GM23338 (cell line): ENCODE data around the gene MAMLD1. TPM values are rescaled to one million over a fixed set of nuclear protein-coding genes. Genes with fewer than 3 reads are reported as not detected.

ENCODE experiments used
- ATAC-seq: fragments of 200-7000 bp; cut with Tn5 transposase; 3 replicates; pipeline ENCODE4 v1.9.1; 2020
- DNase-seq: peaks from one replicate; pipeline ENCODE4 v3.0.0-alpha.2; 2015; ENCODE audit warnings: low spot score
- H2AFZ ChIP-seq: fragments of 200-600 bp; sonication (generic); 2 replicates; pipeline ENCODE4 v1.8.0; 2016; ENCODE audit warnings: antibody characterized with exemption, mild to moderate bottlenecking, moderate library complexity
- H3F3A ChIP-seq: fragments of 200-600 bp; sonication (generic); replicated peaks from 2 replicates; pipeline ENCODE4 v1.8.0; 2017; ENCODE audit warnings: antibody characterized with exemption, mixed run types, low read depth
- H3K27ac ChIP-seq: fragments of 200-600 bp; sonication (generic); 2 replicates; pipeline ENCODE4 v1.6.1; 2016; ENCODE audit warnings: low read depth
- H3K27me3 ChIP-seq: fragments of 200-600 bp; sonication (generic); 2 replicates; pipeline ENCODE4 v1.8.0; 2016; ENCODE audit warnings: mild to moderate bottlenecking, mixed run types, moderate library complexity; ENCODE audit not compliant: insufficient read depth
- H3K36me3 ChIP-seq: fragments of 200-600 bp; sonication (generic); 2 replicates; pipeline ENCODE4 v1.8.0; 2016; ENCODE audit warnings: mild to moderate bottlenecking; ENCODE audit not compliant: insufficient read depth
- H3K4me1 ChIP-seq: fragments of 200-600 bp; sonication (generic); 2 replicates; pipeline ENCODE4 v1.8.0; 2016; ENCODE audit warnings: mild to moderate bottlenecking, moderate library complexity; ENCODE audit not compliant: insufficient read depth
- H3K4me2 ChIP-seq: fragments of 200-600 bp; sonication (generic); 2 replicates; pipeline ENCODE4 v1.7.1; 2017; ENCODE audit warnings: mixed run types
- H3K4me3 ChIP-seq: fragments of 200-600 bp; sonication (generic); 2 replicates; pipeline ENCODE4 v1.6.1; 2016; ENCODE audit warnings: mixed run types
- H3K79me2 ChIP-seq: fragments of 200-600 bp; sonication (generic); replicated peaks from 2 replicates; pipeline ENCODE4 v1.8.0; 2017; ENCODE audit warnings: mild to moderate bottlenecking; ENCODE audit not compliant: insufficient read depth
- H3K9me2 ChIP-seq: fragments of 200-600 bp; sonication (generic); 2 replicates; pipeline ENCODE4 v1.8.0; 2017; ENCODE audit not compliant: insufficient read depth
- H4K20me1 ChIP-seq: fragments of 200-600 bp; sonication (generic); replicated peaks from 2 replicates; pipeline ENCODE4 v1.8.0; 2017; ENCODE audit warnings: mild to moderate bottlenecking; ENCODE audit not compliant: insufficient read depth
- H3K27ac Mint-ChIP-seq: 2 replicates; pipeline ENCODE4 v1.8.0; 2020; ENCODE audit warnings: inconsistent platforms, mild to moderate bottlenecking, moderate library complexity, mixed read lengths
- H3K27me3 Mint-ChIP-seq: 3 replicates; pipeline ENCODE4 v1.8.0; 2022; ENCODE audit warnings: low read depth, mild to moderate bottlenecking, moderate library complexity, mixed read lengths, inconsistent platforms; ENCODE audit not compliant: insufficient read depth, poor library complexity
- H3K36me3 Mint-ChIP-seq: 3 replicates; pipeline ENCODE4 v1.8.0; 2021; ENCODE audit warnings: low read depth, mild to moderate bottlenecking, inconsistent platforms, moderate library complexity, mixed read lengths
- H3K4me1 Mint-ChIP-seq: 3 replicates; pipeline ENCODE4 v1.8.0; 2020; ENCODE audit warnings: mild to moderate bottlenecking, inconsistent platforms, mixed read lengths
- H3K4me3 Mint-ChIP-seq: 3 replicates; pipeline ENCODE4 v1.8.0; 2021; ENCODE audit warnings: moderate library complexity, mild to moderate bottlenecking, inconsistent platforms, mixed read lengths
- H3K9me3 Mint-ChIP-seq: 3 replicates; pipeline ENCODE4 v1.8.0; 2020; ENCODE audit warnings: moderate library complexity, mild to moderate bottlenecking, inconsistent platforms, mixed read lengths
- CREB1 ChIP-seq: fragments of 250-450 bp; sonication (Bioruptor Pico); IDR thresholded peaks from 2 replicates; pipeline ENCODE4 v1.5.0; 2020; ENCODE audit warnings: low read depth, mild to moderate bottlenecking, moderate library complexity
- EZH2phosphoT487 ChIP-seq: fragments of 200-600 bp; sonication (generic); IDR thresholded peaks from one replicate; pipeline ENCODE4 v1.8.1; 2018; ENCODE audit warnings: antibody characterized with exemption; ENCODE audit not compliant: unreplicated experiment
- JUNB ChIP-seq: IDR thresholded peaks from one replicate; pipeline ENCODE4 v1.6.1; 2016; ENCODE audit warnings: antibody characterized with exemption; ENCODE audit not compliant: unreplicated experiment
- NANOG ChIP-seq: IDR thresholded peaks from 2 replicates; pipeline ENCODE4 v1.6.1; 2016; ENCODE audit warnings: antibody characterized with exemption, borderline replicate concordance
- POLR2AphosphoS5 ChIP-seq: IDR thresholded peaks from 2 replicates; pipeline ENCODE4 v1.6.1; 2016; ENCODE audit warnings: antibody characterized with exemption, low read depth
- STAT1 ChIP-seq: IDR thresholded peaks from one replicate; pipeline ENCODE4 v1.6.1; 2016; ENCODE audit warnings: antibody characterized with exemption; ENCODE audit not compliant: unreplicated experiment
- ZNF114 ChIP-seq: fragments of 250-450 bp; sonication (Bioruptor Pico); IDR thresholded peaks from 2 replicates; pipeline ENCODE4 v1.5.0; 2020; ENCODE audit warnings: mild to moderate bottlenecking, moderate library complexity
- ZNF331 ChIP-seq: fragments of 250-450 bp; sonication (Bioruptor Pico); IDR thresholded peaks from 2 replicates; pipeline ENCODE4 v1.5.0; 2020; ENCODE audit warnings: low read depth, mild to moderate bottlenecking, moderate library complexity
- polyA plus RNA-seq: library from polyadenylated mRNA; unstranded; fragments of >200 nt; fragmentation: Nextera tagmentation; extraction: Ambion mirVana; gene quantifications from 2 replicates; pipeline ENCODE4 v1.2.1, GENCODE V29; 2016
- total RNA-seq: library from RNA; depleted of rRNA; stranded (reverse); fragments of >200 nt; shearing (Covaris generic); gene quantifications from 2 replicates; pipeline ENCODE4 v1.2.3, GENCODE V29; 2014
- TF ChIP-seq, protein P1 (sequence below), 2 experiments: fragments of 200-600 bp in 1 of 2; sonication (generic) in 1 of 2; conservative IDR thresholded peaks; 2 replicates each; pipeline versions ENCODE4 v1.5.1 to v1.6.1; 2016 to 2017; ENCODE audit warnings: antibody characterized with exemption in 2 of 2, low read depth in 2 of 2, mild to moderate bottlenecking in 2 of 2, moderate library complexity in 1 of 2
- TF ChIP-seq, protein P2 (sequence below): IDR thresholded peaks from 2 replicates; pipeline ENCODE4 v1.6.1; 2016; ENCODE audit warnings: antibody characterized with exemption
- TF ChIP-seq, protein P3 (sequence below): IDR thresholded peaks from one replicate; pipeline ENCODE4 v1.6.1; 2018; ENCODE audit warnings: antibody characterized with exemption; ENCODE audit not compliant: unreplicated experiment

Gene MAMLD1
- total and polyA plus RNA-seq, 2 experiments from 2014 or later = 0.13 to 0.21 TPM

DNA sequence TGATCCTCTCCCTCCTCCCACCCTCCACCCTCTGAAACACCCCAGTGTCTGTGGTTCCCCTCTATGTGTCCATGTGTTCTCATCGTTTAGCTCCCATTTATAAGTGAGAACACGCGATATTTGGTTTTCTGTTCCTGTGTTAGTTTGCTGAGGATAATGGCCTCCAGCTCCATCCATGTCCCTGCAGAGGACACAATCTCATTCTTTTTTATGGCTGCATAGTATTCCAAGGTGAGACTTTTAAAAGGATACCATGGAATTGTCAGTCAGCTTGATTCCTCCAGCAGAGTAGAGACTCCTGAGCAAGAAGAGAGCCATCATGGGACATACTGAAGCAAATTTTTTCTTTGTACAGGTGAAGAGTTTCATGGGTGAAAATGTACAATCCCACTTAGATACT, 166.5 kb downstream of the MAMLD1 start:
- Histone ChIP-seq H3K4me1 (no peaks in the 10 kb centered on the region), H3K9me2 (no peaks in the 10 kb centered on the region), H3K4me2 (no peak overlapping the region), H3K36me3 (no peaks in the 10 kb centered on the region), H3K27ac (no peak overlapping the region), H4K20me1 (no peaks in the 10 kb centered on the region), H3K4me3 (no peak overlapping the region), H3K79me2 (no peaks in the 10 kb centered on the region), H3K27me3 (no peaks in the 10 kb centered on the region), H3F3A (no peaks in the 10 kb centered on the region), H2AFZ (no peak overlapping the region)
- DNase-seq (no peak), ATAC-seq (no peak)
- no peaks in the 10 kb centered on the region for H3K9me3 Mint-ChIP-seq
- TF ChIP-seq STAT1 (no peak), CREB1 (CRISPR knock-in tag) (no peak), JUNB (no peak), ZNF114 (CRISPR knock-in tag) (no peak), POLR2AphosphoS5 (no peak), EZH2phosphoT487 (no peak)
- TF ChIP-seq, protein P1, sequence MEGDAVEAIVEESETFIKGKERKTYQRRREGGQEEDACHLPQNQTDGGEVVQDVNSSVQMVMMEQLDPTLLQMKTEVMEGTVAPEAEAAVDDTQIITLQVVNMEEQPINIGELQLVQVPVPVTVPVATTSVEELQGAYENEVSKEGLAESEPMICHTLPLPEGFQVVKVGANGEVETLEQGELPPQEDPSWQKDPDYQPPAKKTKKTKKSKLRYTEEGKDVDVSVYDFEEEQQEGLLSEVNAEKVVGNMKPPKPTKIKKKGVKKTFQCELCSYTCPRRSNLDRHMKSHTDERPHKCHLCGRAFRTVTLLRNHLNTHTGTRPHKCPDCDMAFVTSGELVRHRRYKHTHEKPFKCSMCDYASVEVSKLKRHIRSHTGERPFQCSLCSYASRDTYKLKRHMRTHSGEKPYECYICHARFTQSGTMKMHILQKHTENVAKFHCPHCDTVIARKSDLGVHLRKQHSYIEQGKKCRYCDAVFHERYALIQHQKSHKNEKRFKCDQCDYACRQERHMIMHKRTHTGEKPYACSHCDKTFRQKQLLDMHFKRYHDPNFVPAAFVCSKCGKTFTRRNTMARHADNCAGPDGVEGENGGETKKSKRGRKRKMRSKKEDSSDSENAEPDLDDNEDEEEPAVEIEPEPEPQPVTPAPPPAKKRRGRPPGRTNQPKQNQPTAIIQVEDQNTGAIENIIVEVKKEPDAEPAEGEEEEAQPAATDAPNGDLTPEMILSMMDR (conservative IDR thresholded peaks at IDR 0.05; ENCODE audit: low read depth in 2 of 2) = no peak
- TF ChIP-seq, protein P2, sequence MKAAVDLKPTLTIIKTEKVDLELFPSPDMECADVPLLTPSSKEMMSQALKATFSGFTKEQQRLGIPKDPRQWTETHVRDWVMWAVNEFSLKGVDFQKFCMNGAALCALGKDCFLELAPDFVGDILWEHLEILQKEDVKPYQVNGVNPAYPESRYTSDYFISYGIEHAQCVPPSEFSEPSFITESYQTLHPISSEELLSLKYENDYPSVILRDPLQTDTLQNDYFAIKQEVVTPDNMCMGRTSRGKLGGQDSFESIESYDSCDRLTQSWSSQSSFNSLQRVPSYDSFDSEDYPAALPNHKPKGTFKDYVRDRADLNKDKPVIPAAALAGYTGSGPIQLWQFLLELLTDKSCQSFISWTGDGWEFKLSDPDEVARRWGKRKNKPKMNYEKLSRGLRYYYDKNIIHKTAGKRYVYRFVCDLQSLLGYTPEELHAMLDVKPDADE = no peak
- TF ChIP-seq, protein P3, sequence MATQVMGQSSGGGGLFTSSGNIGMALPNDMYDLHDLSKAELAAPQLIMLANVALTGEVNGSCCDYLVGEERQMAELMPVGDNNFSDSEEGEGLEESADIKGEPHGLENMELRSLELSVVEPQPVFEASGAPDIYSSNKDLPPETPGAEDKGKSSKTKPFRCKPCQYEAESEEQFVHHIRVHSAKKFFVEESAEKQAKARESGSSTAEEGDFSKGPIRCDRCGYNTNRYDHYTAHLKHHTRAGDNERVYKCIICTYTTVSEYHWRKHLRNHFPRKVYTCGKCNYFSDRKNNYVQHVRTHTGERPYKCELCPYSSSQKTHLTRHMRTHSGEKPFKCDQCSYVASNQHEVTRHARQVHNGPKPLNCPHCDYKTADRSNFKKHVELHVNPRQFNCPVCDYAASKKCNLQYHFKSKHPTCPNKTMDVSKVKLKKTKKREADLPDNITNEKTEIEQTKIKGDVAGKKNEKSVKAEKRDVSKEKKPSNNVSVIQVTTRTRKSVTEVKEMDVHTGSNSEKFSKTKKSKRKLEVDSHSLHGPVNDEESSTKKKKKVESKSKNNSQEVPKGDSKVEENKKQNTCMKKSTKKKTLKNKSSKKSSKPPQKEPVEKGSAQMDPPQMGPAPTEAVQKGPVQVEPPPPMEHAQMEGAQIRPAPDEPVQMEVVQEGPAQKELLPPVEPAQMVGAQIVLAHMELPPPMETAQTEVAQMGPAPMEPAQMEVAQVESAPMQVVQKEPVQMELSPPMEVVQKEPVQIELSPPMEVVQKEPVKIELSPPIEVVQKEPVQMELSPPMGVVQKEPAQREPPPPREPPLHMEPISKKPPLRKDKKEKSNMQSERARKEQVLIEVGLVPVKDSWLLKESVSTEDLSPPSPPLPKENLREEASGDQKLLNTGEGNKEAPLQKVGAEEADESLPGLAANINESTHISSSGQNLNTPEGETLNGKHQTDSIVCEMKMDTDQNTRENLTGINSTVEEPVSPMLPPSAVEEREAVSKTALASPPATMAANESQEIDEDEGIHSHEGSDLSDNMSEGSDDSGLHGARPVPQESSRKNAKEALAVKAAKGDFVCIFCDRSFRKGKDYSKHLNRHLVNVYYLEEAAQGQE = no peak
- H3K27ac Mint-ChIP-seq = no peak overlapping the region
- H3K4me1 Mint-ChIP-seq = no peaks in the 10 kb centered on the region
- no peak overlapping the region for H3K4me3 Mint-ChIP-seq
- peaks cover 3% of the 10 kb centered on the region for H3K27me3 Mint-ChIP-seq
- H3K36me3 Mint-ChIP-seq = no peaks in the 10 kb centered on the region

DNA sequence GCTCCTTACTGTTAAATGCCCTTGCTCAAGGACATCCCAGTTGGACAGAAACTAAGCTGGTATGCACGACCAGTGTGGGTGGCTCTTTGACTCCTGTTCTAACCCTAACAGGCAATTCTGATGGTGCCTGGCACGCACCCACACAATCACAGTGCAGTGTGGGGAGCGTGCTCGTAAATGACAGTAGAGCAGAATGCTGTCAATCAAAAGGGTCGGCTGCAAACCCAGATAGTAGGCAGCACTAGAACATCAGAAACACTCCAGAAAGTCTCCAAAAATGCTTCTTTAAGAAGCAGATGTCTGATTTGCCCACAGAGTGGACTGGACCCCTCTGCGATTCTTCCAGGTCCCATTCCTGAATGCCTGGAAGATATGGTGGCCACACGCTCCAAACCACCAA, 167.7 kb downstream of the MAMLD1 start:
- H3K4me1 Mint-ChIP-seq = no peaks in the 10 kb centered on the region
- no peak overlapping the region for H3K4me3 Mint-ChIP-seq
- H3K36me3 ChIP-seq = no peaks in the 10 kb centered on the region
- no peak overlapping the region for H3K27ac Mint-ChIP-seq
- no peaks in the 10 kb centered on the region for H3F3A ChIP-seq
- H4K20me1 ChIP-seq = no peaks in the 10 kb centered on the region
- H3K4me1 ChIP-seq = no peaks in the 10 kb centered on the region
- no peak overlapping the region for H3K27ac ChIP-seq
- H3K9me3 Mint-ChIP-seq = no peaks in the 10 kb centered on the region
- H3K9me2 ChIP-seq = no peaks in the 10 kb centered on the region
- H3K36me3 Mint-ChIP-seq = no peaks in the 10 kb centered on the region
- no peaks in the 10 kb centered on the region for H3K27me3 ChIP-seq
- no peaks in the 10 kb centered on the region for H3K79me2 ChIP-seq
- H3K4me2 ChIP-seq = no peak overlapping the region
- no peak for ATAC-seq
- H3K4me3 ChIP-seq = no peak overlapping the region
- peaks cover 3% of the 10 kb centered on the region for H3K27me3 Mint-ChIP-seq
- H2AFZ ChIP-seq = no peak overlapping the region
- no peak for DNase-seq
- TF ChIP-seq, protein P3 = no peak
- TF ChIP-seq NANOG (no peak), ZNF331 (CRISPR knock-in tag) (no peak), JUNB (no peak)
